GM12874 (cell line): ENCODE measurements around the gene NDST3.

ENCODE experiments used
- TF ChIP-seq, protein P1 (sequence below): IDR thresholded peaks from 2 replicates; pipeline ENCODE4 v1.5.1; 2011; ENCODE audit warnings: low read depth, mild to moderate bottlenecking, control low read depth, low read length, moderate library complexity; ENCODE audit not compliant: insufficient read depth

The NDST3 gene

DNA sequence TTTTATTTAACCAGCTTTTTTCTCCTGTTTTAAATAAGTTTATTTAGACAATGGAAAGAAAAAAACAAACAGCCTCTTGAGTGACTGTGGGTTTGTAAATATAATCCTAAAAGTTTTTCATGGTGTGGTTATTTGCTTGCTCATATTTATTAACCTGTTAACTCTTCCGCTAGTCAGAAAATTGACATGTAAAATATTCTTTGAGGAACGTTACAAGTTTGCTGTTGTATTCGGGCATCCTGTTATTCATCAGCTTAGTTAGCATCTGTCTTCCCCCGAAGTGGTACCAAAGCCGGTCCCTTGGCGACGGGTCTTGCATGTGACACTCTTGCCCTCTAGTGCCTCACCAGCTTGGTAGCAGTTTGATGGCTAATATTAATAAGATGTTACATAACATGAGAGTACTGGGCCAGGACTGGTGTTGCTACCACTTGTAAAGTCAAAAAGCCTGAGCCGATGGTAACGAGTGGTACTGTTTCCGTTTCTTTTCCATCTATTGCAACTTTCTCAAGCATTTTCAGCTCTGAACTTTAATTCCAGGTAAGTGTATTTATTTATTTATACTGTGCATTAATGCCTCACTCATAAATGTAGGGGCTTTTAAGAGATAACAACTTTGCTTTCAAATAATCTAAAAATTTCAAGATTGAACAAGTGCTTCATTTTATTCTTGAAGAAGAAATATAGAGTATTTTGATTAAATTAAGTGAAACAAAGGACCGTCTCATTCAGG lies at the start of gene NDST3:
Gene NDST3 (plus strand): TSS at position 434 of the 733 bp plus-strand sequence. CDS start 19,425 bp downstream, outside the sequence.
- TF ChIP-seq, protein P1, sequence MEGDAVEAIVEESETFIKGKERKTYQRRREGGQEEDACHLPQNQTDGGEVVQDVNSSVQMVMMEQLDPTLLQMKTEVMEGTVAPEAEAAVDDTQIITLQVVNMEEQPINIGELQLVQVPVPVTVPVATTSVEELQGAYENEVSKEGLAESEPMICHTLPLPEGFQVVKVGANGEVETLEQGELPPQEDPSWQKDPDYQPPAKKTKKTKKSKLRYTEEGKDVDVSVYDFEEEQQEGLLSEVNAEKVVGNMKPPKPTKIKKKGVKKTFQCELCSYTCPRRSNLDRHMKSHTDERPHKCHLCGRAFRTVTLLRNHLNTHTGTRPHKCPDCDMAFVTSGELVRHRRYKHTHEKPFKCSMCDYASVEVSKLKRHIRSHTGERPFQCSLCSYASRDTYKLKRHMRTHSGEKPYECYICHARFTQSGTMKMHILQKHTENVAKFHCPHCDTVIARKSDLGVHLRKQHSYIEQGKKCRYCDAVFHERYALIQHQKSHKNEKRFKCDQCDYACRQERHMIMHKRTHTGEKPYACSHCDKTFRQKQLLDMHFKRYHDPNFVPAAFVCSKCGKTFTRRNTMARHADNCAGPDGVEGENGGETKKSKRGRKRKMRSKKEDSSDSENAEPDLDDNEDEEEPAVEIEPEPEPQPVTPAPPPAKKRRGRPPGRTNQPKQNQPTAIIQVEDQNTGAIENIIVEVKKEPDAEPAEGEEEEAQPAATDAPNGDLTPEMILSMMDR: peak; percentile 24; the same call in 1 of the 2 replicates

DNA sequence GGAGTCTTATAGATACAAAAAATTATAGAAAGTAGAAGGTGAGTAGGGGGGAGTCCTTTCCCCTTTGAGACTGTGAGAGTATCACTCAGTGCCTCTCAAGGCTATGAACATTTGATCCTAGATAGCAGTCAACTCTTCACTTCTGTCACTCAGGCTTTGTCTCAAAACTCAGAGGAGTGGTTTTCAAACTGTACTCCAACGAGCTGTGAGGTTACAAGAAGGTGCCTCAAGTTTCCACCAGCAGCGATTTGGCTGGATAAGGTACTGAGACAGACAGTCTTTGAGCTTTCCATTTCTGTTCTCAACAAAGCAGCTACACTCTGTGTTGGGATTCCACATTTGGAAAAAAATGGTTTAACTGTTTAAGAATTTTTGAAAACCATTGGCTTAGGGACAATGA lies 48.0 kb upstream of the NDST3 start:
- TF ChIP-seq, protein P1: no peak

DNA sequence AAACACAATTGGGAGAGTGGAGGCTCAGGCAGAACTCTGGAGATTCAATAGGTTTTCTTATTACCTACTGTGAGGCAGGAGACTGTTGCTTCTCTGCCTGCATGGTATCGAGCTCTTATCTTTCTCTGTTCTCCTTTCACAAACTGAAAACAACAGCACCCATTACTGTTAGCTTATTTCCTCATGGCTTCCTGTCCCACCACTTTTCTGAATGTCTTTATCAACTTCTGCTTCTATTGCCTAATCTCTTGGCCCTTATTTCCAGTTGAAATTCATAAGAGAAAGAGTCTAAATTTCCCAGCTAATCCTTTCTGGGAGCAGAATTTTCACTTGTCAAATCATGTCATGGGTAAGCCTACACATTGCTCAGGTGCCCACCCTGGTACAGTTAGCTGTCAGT lies 46.8 kb upstream of the NDST3 start:
- TF ChIP-seq, protein P1: no peak

DNA sequence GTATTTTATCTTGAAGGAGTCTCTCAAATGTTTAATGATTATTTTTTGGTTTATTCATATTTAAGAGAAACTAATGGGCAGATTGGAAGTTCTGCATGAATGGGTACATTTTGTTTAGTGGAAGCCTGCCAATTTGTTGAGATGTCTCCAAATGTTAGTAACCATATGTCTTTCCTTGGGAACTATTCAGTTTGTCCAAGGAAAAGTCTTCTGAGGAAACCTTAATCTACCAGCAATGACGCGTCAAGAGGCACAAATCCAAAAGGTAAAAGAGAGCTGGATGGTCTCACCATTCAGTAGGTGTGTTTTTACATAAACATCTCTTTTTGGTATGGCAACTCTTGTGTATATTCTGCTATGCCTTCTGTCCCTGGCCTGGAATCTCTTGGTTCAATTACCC lies 37.4 kb upstream of the NDST3 start:
- TF ChIP-seq, protein P1: no peak

DNA sequence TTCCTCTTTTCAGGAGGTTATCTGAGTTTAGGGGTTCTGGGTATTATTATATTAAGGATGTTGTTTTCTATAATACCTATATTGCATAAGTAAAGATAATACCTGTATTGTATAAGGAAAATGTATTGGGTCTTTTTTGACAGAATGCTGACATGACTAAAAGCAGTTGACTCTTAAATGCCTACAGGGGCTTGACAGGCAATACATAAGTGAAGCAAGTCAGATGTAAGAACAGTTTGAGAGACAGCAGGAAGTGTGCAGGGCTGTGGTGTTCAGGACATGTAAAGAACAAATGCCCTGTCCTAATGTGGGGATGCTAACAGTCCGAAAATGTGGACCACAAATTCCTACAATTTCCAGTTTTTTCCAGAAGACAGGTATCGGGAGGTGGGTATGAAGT lies 30.2 kb upstream of the NDST3 start:
- TF ChIP-seq, protein P1: no peak

DNA sequence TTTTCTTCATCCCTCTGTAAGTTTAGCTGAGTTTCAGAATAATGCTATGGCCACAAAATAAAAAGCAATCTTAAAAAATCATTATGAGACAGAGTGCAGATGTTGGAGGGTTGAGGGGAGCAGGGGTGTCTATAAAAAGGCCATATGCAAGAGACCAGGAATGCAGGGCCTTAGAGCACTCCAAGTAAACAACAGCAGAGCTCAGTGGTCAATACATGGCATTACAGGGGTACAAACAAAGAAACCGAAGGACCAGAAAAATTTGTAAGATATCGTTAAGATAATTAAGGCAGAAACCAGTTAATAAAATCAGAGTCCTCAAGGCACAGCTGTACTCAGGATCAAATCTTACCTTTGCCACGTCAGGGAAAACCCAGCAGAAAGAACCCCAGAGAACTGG lies 28.4 kb upstream of the NDST3 start:
- TF ChIP-seq, protein P1: no peak

DNA sequence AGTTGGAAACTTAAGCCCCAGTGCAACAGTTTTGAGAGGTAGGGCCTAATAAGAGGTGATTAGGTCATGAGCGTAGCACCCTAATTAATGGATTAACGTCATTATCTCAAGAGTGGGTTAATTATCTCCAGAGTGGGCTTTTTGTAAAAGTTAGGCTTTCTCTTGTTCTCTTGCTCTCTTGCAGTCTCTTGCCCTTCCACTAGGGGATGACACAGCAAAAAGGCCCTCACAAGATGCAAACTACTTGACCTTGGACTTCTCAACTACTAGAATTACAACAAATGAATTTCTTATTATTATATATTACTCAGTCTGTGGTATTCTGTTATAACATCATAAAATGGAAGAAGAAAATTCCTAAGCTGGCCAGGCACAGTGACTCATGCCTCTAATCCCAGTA lies 22.1 kb upstream of the NDST3 start:
- TF ChIP-seq, protein P1: peak; percentile 31; the same call in 1 of the 2 replicates

DNA sequence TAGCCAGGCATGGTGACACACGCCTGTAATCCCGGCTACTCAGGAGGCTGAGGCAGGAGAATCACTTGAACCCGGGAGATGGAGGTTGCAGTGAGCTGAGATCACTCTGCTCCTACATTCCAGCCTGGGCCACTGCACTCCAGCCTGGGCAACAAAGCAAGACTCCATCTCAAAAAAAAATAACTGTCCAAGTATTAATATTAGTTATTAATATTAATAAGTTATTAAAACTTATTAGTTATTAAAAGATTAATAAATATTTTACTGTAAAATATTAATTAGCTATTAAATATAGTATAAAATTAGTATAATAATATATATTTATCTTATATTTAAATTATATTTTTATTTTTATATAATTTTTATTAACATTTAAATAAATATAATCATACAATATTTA lies 19.5 kb upstream of the NDST3 start:
- TF ChIP-seq, protein P1: no peak
